GM18873 (cell line): ENCODE data around the gene SLC29A3.
"Not testable (repeated sequence)": the region's sequence is repeated elsewhere in the genome, so short reads cannot be mapped to it uniquely, and the experiment has no call there.

ENCODE experiments used
- ATAC-seq: cut with Tn5 transposase; IDR thresholded peaks from one replicate; pipeline ENCODE4 v1.9.1; 2021; ENCODE audit warnings: mild to moderate bottlenecking, moderate library complexity, moderate number of reproducible peaks; ENCODE audit not compliant: unreplicated experiment, low FRiP score

The SLC29A3 gene

DNA sequence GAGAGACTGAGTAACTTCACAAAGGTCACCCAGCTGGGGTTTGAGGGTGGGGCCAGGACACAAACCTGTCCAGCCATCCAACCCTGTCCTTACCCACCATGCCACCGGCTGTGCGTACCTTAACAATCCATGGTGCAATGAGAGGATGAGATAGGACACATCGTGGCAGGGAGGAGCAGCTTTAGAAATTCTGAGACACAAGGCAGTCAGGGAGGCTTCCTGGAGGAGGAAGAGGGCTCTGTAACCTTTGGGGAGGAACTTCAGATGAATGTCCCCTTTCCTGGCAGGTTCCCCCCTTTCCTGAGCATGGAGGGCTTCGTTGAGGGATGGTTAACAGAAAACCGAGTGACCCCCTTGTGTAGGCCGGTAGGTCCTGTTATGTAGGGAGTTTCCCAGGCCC, 35.6 kb upstream of the SLC29A3 start:
- ATAC-seq, result no peak

DNA sequence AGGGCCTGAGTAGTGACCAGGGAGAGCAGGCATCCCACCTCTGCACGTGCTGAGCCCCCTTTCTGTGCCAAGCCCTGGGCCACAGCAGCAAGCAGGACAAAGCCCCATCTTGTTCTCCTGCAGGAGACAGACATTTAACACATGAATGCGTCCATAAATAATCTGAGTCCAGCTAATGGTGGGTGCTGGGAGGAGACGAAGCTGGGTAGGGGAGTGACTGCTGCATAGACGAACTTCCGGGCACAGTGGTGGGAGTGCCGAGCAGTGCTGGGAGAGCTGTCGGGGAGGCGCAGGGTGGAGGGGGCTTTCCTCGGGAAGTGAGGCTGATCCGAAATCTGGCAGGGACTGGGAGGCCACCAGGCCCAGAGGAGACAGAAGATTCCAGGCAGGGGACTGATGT, 35.2 kb upstream of the SLC29A3 start:
- no peak for ATAC-seq

DNA sequence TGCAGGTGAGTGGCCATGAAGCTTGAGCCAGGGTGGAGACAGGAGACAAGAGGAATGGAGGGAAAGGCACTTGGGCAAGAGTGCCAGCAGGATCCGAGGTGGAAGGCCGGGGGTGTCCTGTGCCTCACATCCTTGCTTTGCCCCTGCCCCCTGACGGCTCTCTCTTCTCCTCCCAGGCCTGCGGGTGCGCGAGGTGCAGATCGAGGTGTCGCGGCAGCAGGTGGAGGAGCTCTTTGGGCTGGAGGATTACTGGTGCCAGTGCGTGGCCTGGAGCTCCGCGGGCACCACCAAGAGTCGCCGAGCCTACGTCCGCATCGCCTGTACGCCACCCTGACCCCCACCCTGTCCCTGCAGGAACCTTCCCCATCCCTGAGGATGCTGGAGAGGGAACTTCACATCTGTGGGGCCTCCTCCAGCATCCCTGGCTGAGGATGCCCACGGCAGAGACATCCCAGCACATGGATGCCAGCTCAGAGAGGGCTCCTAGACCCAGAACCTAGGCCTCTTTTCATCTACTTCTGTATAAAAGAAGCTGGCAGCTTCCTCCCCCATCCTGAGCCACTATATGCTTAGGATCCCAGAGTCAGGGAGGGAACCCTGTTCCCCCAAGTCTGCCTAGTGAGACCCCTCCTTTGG, 34.4 kb upstream of the SLC29A3 start:
- no peak for ATAC-seq

DNA sequence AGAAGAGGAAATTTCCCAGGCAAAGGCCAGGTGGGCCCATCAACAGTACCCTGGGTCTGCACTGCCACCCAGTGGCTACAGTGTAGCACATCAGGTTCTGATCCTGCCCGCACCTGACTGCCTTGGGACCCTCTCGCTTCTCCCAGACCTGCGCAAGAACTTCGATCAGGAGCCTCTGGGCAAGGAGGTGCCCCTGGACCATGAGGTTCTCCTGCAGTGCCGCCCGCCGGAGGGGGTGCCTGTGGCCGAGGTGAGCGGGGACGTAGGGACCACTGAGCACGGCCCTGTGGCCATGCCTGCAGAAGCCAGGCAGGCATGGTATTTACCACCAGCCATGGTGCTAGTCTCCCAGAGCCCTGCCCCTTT, 33.9 kb upstream of the SLC29A3 start:
- ATAC-seq, result no peak

DNA sequence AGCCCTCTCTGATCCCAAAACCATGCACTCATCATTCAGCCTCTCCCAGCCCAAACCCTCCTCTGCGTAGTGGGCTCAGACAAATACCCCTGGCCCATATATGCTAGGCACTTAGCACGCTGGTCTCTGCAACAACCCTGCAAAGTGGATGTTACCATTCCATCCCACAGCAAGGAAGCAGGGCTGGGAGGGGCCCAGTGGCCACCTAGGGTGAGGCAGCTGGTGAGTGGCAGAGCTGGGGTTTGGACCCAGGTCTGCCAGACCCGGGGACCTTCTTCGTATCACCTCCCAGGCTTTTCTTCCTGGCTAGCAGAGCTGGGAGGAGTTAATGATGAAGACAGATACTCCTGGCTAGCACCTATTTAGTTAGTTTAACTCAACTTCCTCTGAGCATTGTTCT, 33.1 kb upstream of the SLC29A3 start:
- no peak for ATAC-seq

DNA sequence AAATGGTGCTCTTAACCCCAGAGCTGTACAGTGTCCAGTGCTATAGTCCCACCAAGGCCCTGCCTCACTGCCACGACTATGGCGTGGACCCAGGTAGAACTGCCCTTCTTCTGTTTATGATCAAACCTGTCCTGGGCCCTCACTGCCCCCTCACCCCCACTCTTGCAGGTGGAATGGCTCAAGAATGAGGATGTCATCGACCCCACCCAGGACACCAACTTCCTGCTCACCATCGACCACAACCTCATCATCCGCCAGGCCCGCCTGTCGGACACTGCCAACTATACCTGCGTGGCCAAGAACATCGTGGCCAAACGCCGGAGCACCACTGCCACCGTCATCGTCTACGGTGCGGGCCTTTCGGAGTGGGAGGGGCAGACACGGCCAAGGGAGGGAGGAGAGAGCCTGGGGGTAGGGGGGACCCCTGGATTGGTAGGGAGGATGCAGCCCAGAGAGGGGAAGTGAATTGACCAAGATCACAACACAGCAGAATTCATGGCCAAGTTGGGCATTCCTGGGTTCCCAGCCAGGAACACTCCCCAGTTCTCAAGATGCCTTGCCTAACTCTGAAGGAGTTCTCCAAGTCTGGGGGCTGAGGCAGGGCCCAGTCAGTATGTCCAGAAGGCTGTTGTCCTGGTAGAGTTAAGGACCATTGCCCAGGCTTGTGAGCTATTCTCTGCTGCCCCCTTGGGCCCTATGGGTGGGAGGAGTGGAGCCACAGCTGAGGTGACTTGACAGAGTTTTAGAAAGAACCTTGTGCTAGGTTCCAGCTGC, 32.4 kb upstream of the SLC29A3 start:
- ATAC-seq, result no peak

DNA sequence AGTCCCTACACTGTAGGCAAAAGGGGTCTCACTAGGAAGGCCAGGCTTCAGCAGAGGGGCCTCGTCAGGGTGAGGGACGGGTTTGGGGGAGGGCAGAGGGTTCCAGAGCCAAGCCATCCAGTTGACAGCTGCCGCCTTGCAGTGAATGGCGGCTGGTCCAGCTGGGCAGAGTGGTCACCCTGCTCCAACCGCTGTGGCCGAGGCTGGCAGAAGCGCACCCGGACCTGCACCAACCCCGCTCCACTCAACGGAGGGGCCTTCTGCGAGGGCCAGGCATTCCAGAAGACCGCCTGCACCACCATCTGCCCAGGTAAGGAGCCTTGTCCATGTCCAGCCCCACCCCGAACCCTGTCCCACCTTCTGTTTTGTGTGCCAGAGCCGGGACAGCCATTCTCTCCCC, 31.6 kb upstream of the SLC29A3 start:
- ATAC-seq, result no peak

DNA sequence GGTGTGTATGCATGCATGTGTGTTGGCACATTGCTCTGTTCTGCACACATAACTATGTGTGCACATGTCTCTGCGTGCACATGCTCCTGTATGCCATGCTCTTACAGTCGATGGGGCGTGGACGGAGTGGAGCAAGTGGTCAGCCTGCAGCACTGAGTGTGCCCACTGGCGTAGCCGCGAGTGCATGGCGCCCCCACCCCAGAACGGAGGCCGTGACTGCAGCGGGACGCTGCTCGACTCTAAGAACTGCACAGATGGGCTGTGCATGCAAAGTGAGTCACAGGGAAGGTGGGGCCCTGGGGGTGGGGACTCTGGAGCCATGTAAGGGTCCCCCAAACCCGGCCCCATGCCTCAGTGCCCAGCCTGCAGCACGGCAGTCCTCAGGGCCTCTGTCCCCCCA, 30.6 kb upstream of the SLC29A3 start:
- no peak for ATAC-seq

DNA sequence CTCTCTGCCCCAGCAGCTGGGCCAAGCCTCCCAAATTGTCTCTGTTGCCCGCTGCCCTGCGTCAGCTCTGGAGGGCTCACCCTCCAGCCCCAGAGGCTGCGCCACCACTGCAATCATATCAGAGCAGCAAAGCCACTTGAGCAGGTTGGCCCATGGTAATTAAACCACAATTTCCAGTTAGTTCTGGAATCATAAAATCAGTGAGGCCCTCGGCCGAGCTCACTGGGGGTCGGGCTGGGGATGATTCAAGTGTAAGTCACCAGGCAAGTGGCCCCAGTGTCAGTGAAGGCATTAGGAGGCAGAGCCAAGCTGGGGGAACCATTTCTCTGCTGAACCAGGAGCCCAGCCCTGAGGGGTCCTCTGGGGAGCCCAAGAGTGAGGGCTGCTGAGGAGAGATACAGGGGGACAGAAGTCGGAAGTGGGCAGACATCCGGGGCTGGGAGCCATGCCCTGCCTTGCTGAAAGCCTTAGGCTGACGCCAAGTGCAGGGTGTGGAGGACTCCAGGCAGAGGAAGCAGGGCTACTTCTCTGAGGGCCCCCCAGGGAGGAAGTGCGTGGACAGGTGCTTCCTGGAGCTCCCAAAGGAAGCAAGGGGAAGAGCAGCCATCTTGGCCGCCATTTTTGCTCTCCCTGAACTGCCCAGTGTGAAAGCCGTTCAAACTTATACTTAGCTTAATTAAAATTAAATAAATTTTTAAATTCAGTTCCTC, 29.5 kb upstream of the SLC29A3 start:
- no peak for ATAC-seq

DNA sequence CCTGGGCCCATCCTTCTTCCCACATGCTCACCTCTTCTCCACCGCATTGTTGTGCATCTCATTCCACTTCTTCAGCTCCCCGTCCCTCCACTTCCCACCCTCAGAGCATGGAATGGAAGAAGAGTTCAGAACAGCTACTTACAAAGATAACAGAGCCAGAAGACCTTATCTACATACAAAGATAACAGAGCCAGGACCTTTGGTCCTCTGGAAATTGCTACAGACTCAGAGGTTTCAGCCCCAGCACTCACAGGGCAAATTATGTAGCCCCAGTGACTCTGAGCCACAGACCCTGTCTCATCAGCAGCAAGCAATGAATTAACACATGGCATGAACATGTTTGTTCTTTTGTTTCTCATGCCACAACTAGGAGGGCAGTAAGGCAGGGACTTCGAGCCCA, 28.7 kb upstream of the SLC29A3 start:
- no peak for ATAC-seq

DNA sequence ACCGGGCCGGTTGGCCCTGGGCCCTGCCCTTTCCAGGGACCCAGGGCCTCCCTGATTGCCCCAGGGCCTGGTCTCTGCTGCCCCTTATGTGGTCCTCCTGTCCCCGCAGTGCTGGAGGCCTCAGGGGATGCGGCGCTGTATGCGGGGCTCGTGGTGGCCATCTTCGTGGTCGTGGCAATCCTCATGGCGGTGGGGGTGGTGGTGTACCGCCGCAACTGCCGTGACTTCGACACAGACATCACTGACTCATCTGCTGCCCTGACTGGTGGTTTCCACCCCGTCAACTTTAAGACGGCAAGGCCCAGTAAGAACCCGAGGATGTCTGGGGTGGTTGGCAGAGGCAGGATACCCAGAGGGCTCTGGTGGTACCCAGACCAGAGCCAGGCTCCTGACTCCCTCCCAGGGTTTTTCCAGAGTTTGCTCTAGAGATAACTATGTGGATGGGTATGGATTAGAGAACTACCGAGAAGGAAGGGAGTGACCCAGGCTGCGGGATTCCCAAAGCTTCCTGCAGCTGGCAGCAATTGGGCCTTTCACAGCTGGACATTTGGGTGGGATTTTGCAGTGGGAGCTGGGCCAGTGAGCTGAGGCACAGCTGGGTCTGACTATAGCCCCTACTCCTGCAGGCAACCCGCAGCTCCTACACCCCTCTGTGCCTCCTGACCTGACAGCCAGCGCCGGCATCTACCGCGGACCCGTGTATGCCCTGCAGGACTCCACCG, 28.1 kb upstream of the SLC29A3 start:
- ATAC-seq, result no peak

DNA sequence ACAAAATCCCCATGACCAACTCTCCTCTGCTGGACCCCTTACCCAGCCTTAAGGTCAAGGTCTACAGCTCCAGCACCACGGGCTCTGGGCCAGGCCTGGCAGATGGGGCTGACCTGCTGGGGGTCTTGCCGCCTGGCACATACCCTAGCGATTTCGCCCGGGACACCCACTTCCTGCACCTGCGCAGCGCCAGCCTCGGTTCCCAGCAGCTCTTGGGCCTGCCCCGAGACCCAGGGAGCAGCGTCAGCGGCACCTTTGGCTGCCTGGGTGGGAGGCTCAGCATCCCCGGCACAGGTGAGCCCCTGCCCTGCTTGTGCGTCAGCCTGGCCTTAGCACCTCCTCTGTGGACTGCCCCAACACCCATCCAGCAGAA, 27.5 kb upstream of the SLC29A3 start:
- ATAC-seq, result no peak

DNA sequence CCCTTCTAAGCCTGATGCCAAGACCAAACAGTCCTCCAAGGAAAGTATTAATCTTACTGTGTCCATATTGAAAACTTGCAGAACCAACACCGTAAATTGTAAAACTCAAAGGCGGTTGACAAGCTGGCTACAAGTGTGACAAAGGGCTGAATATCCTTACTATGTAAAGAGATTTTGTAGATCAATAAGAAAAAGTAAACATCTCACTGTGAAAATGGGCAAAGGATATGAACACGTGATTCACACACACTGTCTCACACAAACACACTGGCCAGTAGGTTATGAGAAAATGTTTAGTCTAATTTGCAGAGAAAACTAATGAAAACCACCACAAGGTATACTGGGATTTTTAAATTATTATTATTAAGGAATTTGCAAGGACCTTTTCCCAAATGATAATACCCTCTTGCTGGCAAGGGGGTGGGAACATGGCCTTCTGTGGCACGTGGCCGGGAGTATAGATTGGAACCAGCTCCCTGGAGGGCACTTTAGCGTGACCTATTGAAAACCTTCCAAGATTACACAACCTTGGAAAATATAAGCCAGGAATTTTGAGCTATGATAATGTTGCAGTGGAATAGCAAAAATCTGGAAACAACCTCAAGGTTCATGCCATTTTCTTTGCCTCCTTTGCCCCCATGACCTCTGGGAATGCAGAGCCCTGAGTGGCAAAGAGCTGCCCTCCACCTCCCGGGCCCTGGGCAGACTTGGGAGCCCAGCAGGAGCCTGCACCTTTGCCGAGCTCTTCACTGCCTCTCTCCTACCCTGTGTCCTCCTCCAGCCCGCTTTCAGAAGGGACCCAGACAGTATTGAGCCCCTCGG, 26.2 kb upstream of the SLC29A3 start:
- no peak for ATAC-seq

DNA sequence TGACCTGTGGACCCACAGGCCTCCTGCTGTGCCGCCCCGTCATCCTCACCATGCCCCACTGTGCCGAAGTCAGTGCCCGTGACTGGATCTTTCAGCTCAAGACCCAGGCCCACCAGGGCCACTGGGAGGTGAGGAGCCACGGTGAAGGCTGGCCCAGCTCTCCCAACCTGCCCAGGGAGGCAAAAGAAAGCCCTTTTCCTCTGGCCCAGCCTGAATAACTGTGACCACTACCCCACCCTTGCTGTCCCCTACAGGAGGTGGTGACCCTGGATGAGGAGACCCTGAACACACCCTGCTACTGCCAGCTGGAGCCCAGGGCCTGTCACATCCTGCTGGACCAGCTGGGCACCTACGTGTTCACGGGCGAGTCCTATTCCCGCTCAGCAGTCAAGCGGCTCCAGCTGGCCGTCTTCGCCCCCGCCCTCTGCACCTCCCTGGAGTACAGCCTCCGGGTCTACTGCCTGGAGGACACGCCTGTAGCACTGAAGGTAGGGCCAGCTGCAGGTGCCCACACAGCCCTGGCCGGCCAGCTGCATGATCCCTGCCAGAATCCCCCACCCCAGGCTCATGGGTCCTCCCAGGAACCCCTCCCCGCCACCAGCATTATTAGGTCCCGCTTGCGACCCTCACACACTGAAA, 25.5 kb upstream of the SLC29A3 start:
- ATAC-seq, result no peak

DNA sequence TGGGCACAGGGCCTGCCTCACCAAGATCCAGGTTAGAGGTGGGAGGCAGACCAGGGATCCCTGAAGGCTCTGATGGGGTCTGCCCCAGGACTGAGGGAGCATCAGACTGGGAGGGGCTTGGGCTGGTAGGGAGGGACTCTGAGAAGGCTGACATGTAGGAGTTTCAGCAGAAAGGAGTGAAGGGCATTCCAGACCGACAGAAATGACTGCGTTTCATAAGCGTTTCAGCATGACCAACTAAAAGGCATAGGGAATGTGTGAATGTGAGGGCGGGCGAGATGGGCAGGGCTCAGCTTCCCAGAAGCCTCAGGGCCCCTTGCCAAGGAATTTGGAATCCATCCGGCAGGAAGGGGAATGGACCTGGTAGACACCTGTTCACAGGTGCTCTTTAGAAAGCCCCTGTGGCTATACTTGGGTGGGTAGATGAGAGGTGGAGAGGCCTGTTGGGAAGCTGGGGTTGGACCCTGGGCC, 24.9 kb upstream of the SLC29A3 start:
- ATAC-seq, result no peak

DNA sequence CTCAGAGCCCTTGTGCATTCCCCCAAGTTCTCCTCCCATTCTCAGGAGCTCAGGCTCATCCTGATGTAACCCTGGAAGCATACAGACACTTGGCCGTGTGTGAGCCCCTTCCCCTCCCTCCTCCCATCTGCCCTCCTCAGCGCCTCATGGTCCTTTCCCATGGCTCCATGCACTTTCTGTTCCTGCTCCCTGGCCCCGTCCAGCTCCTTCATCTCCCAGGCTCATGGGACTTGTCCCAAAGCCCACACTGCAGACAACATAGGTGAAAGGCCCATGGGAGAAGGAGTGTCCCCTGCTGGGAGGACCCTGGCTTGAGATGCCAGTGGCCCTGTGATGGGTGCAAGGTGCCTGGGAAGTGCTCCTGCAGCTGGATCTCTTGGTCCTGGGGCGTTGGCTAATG, 24.2 kb upstream of the SLC29A3 start:
- no peak for ATAC-seq

DNA sequence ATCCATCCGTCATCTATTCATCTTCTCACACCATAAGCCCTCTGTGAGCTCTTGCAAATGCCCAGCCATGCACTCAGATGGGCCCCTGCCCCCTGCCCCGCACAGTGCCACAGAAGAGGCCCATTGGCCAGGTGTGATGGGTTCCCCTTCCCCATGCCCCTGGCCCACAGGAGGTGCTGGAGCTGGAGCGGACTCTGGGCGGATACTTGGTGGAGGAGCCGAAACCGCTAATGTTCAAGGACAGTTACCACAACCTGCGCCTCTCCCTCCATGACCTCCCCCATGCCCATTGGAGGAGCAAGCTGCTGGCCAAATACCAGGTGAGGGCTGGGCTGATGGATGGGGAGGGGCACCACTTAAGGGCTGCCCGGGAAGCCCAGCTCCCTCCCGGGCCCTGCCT, 23.4 kb upstream of the SLC29A3 start:
- ATAC-seq, result no peak

DNA sequence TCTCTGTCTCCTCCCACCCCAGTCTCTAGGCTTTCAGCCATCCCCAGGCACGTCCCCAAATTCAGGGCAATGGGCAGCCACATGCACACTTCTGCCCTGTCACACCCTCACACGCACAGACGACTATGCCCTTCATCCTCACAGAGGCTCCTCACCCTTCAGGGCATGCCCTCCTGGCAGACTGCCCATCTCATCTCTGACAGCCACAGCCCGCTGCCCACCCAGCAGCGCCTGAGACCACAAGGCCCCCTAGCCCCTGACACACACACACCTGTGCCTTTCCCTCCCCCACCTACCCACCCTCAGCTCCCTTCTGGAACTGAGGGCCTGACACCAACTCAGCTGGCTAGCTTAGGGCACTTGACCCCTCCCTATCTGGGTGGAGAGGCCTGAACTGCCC, 23.0 kb upstream of the SLC29A3 start:
- ATAC-seq, result no peak

DNA sequence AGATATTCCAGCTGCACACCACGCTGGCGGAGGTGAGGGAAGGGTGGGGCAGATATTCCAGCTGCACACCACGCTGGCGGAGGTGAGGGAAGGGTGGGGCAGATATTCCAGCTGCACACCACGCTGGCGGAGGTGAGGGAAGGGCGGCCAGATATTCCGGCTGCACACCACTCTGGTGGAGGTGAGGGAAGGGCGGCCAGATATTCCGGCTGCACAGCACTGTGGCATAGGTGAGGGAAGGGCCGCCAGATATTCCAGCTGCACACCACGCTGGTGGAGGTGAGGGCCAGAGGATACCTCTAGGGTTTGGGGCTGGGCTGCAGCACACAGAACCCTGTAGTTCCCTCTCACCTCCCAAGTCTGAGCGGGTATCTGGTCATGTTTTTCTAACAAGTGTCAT, 22.2 kb upstream of the SLC29A3 start:
- not testable (repeated sequence) for ATAC-seq

DNA sequence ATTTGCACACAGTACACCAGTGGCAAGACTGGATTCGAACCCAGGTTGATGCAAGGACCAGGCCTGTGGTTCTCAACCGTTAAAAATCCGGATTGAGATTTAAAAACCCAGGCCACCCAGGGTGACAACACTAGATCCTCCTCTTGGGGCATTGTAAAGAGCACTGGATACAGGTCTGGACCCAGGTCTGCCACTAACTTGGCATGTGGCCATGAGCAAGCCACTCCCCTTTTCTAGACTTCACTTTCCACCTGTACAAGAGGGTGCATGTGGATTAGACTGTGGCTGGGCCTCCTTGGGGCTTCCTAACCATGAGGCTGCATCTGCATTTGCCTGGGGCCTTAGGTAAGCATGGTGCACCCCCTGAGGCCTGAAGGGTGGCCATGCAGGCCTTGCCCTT, 21.7 kb upstream of the SLC29A3 start:
- no peak for ATAC-seq
